ENCODE data around the gene SIRT1.

DNA sequence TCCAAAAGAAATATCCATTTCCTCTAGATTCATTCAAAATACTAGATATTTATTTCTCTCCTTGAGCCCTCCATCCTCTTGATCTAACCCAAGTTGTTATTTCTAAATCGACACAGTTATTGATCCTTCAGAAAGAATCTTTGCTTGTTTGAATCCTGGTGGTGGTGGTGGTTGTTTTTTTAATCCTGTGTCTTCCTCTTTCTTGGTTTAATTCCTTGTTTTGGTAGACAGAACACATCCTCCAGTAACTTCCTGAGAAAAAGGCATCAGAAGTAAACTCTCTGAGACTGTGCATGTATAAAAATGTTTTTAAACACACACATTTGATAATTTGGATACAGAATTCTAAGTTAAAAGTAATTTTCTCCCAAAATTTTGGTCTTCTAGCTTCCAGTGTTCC is 49.9 kb downstream of the SIRT1 start:
- TF ChIP-seq, protein P1, sequence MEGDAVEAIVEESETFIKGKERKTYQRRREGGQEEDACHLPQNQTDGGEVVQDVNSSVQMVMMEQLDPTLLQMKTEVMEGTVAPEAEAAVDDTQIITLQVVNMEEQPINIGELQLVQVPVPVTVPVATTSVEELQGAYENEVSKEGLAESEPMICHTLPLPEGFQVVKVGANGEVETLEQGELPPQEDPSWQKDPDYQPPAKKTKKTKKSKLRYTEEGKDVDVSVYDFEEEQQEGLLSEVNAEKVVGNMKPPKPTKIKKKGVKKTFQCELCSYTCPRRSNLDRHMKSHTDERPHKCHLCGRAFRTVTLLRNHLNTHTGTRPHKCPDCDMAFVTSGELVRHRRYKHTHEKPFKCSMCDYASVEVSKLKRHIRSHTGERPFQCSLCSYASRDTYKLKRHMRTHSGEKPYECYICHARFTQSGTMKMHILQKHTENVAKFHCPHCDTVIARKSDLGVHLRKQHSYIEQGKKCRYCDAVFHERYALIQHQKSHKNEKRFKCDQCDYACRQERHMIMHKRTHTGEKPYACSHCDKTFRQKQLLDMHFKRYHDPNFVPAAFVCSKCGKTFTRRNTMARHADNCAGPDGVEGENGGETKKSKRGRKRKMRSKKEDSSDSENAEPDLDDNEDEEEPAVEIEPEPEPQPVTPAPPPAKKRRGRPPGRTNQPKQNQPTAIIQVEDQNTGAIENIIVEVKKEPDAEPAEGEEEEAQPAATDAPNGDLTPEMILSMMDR (IDR thresholded peaks at IDR 0.05 in 2 of 3, conservative IDR thresholded peaks at IDR 0.05 in 1 of 3; ENCODE audit: control insufficient read depth in 2 of 3, extremely low read depth in 1 of 3, insufficient read depth in 1 of 3, low read depth in 3 of 3, low read length in 3 of 3) = no peak
- TF ChIP-seq TCF12 (IDR thresholded peaks at IDR 0.05; ENCODE audit: low read depth, low read length) = no peak
- TF ChIP-seq EP300 (IDR thresholded peaks at IDR 0.05; ENCODE audit: borderline replicate concordance in 1 of 2, control insufficient read depth in 1 of 2, low read depth in 2 of 2, low read length in 2 of 2) = no peak
- TF ChIP-seq, protein P2, sequence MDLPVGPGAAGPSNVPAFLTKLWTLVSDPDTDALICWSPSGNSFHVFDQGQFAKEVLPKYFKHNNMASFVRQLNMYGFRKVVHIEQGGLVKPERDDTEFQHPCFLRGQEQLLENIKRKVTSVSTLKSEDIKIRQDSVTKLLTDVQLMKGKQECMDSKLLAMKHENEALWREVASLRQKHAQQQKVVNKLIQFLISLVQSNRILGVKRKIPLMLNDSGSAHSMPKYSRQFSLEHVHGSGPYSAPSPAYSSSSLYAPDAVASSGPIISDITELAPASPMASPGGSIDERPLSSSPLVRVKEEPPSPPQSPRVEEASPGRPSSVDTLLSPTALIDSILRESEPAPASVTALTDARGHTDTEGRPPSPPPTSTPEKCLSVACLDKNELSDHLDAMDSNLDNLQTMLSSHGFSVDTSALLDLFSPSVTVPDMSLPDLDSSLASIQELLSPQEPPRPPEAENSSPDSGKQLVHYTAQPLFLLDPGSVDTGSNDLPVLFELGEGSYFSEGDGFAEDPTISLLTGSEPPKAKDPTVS (IDR thresholded peaks at IDR 0.05; ENCODE audit: low read depth, low read length) = no peak
- TF ChIP-seq POLR2A (IDR thresholded peaks at IDR 0.05; ENCODE audit: low read depth, low read length) = no peak
- TF ChIP-seq, protein P3, sequence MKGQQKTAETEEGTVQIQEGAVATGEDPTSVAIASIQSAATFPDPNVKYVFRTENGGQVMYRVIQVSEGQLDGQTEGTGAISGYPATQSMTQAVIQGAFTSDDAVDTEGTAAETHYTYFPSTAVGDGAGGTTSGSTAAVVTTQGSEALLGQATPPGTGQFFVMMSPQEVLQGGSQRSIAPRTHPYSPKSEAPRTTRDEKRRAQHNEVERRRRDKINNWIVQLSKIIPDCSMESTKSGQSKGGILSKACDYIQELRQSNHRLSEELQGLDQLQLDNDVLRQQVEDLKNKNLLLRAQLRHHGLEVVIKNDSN (IDR thresholded peaks at IDR 0.05; ENCODE audit: borderline replicate concordance, extremely low read length, insufficient read depth, low read depth, low read length) = no peak
- TF ChIP-seq SMARCA5 (IDR thresholded peaks at IDR 0.05) = no peak
- no peak for TF ChIP-seq EGR1 (IDR thresholded peaks at IDR 0.05; ENCODE audit: borderline replicate concordance in 1 of 2, low read depth in 2 of 2, low read length in 2 of 2)
- TF ChIP-seq NFXL1 (IDR thresholded peaks at IDR 0.05; ENCODE audit: borderline replicate concordance) = no peak
- TF ChIP-seq JUNB (IDR thresholded peaks at IDR 0.05) = no peak
- TF ChIP-seq STAT1 (conservative IDR thresholded peaks at IDR 0.05) = no peak
- TF ChIP-seq SUZ12 (IDR thresholded peaks at IDR 0.05; ENCODE audit: unreplicated experiment) = no peak
- TF ChIP-seq, protein P4, sequence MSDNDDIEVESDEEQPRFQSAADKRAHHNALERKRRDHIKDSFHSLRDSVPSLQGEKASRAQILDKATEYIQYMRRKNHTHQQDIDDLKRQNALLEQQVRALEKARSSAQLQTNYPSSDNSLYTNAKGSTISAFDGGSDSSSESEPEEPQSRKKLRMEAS (IDR thresholded peaks at IDR 0.05; ENCODE audit: low read depth, low read length) = no peak
- no peak for TF ChIP-seq BHLHE40 (IDR thresholded peaks at IDR 0.05; ENCODE audit: borderline replicate concordance in 1 of 2, low read depth in 2 of 2, low read length in 1 of 2)
